Stimulated activated CD8-positive, alpha-beta memory T cell treated with anti-CD3 and anti-CD28 coated beads, Interleukin-7, amount 100 ng/mL, for 24 hours (primary cell): ENCODE data around the gene VWA8.
A peak's percentile ranks its signal among the peaks of the same experiment; 100 is the strongest.

Source experiments
- DNase-seq: peaks from one replicate; pipeline ENCODE4 v3.0.0-alpha.2; 2020; ENCODE audit warnings: low read depth

Gene VWA8

GRCh38 chr13:41613984-41614661, 346.8 kb downstream of the VWA8 start:
- DNase-seq, result no peak

GRCh38 chr13:41613471-41613870, 347.4 kb downstream of the VWA8 start:
- DNase-seq, result no peak

GRCh38 chr13:41611385-41611784, 349.5 kb downstream of the VWA8 start:
- no peak for DNase-seq

- no peak for DNase-seq
Observed at GRCh38 chr13:41610404-41610803, 350.5 kb downstream of the VWA8 start.

- DNase-seq, result no peak
Observed at GRCh38 chr13:41609828-41610227, 351.1 kb downstream of the VWA8 start.

- DNase-seq, result no peak
Observed at GRCh38 chr13:41608839-41609177, 352.1 kb downstream of the VWA8 start.

GRCh38 chr13:41608111-41608838, 352.6 kb downstream of the VWA8 start:
- DNase-seq, result no peak

GRCh38 chr13:41606646-41607045, 354.3 kb downstream of the VWA8 start:
- DNase-seq, result no peak

GRCh38 chr13:41605319-41606285, 355.3 kb downstream of the VWA8 start:
- no peak for DNase-seq

- DNase-seq, result no peak
Observed at GRCh38 chr13:41603917-41604316, 357.0 kb downstream of the VWA8 start.

GRCh38 chr13:41601718-41602445, 359.0 kb downstream of the VWA8 start:
- no peak for DNase-seq

- DNase-seq, result no peak
Observed at GRCh38 chr13:41599619-41600018, 361.3 kb downstream of the VWA8 start.

GRCh38 chr13:41597348-41598041, 363.4 kb downstream of the VWA8 start:
- DNase-seq, result no peak

GRCh38 chr13:41596190-41596589, 364.7 kb downstream of the VWA8 start:
- DNase-seq, result no peak

- DNase-seq, result no peak
Observed at GRCh38 chr13:41595298-41595697, 365.6 kb downstream of the VWA8 start.

- no peak for DNase-seq
Observed at GRCh38 chr13:41590643-41591042, 370.3 kb downstream of the VWA8 start.

GRCh38 chr13:41590122-41590521, 370.8 kb downstream of the VWA8 start:
- DNase-seq, result no peak

- no peak for DNase-seq
Observed at GRCh38 chr13:41589434-41589833, 371.5 kb downstream of the VWA8 start.

GRCh38 chr13:41588899-41589298, 372.0 kb downstream of the VWA8 start:
- DNase-seq, result peak; percentile 9

- no peak for DNase-seq
Observed at GRCh38 chr13:41588448-41588847, 372.5 kb downstream of the VWA8 start.

- DNase-seq, result no peak
Observed at GRCh38 chr13:41587490-41587889, 373.4 kb downstream of the VWA8 start.
